ACHN (cell line): ENCODE data around the gene CRYBG1.

Source experiments
- DNase-seq: peaks from one replicate; pipeline ENCODE4 v3.0.0-alpha.2; 2015
- in situ Hi-C: cut with HindIII; loops from 2 replicates; pipeline ENCODE4 v1.10.0; 2017; ENCODE audit warnings: low sequenced_read_pairs, low pct_ligation_motif_present, low pct_unique_long_range_greater_than_20kb

Gene CRYBG1

GRCh38 chr6:106413016-106413415 lies 52.5 kb downstream of the CRYBG1 start:
- in situ Hi-C loops, result no loop called here
- no peak for DNase-seq

GRCh38 chr6:106413722-106414121 lies 53.2 kb downstream of the CRYBG1 start:
- in situ Hi-C loops, result no loop called here
- DNase-seq, result no peak

- DNase-seq, result no peak
- in situ Hi-C loops, result no loop called here
Observed at GRCh38 chr6:106415921-106416320, 55.4 kb downstream of the CRYBG1 start.

- DNase-seq, result no peak
- in situ Hi-C loops, result no loop called here
Observed at GRCh38 chr6:106417572-106418147, 57.1 kb downstream of the CRYBG1 start.

GRCh38 chr6:106419900-106420613 lies 59.5 kb downstream of the CRYBG1 start:
- no peak for DNase-seq
- in situ Hi-C loops, result no loop called here

GRCh38 chr6:106421496-106421895 lies 61.0 kb downstream of the CRYBG1 start:
- DNase-seq, result no peak
- in situ Hi-C loops, result no loop called here

GRCh38 chr6:106422534-106422933 lies 62.0 kb downstream of the CRYBG1 start:
- in situ Hi-C loops, result no loop called here
- DNase-seq, result no peak

- in situ Hi-C loops, result loop anchor here (25.0 kb wide), 1 partner anchor 137 kb away; no protein-coding TSS in a partner anchor
- no peak for DNase-seq
Observed at GRCh38 chr6:106425382-106425781, 64.9 kb downstream of the CRYBG1 start.

- no peak for DNase-seq
- in situ Hi-C loops, result loop anchor here (25.0 kb wide), 1 partner anchor 136 kb away; no protein-coding TSS in a partner anchor
Observed at GRCh38 chr6:106426250-106426970, 65.9 kb downstream of the CRYBG1 start.

GRCh38 chr6:106430466-106430865 lies 69.9 kb downstream of the CRYBG1 start:
- in situ Hi-C loops, result loop anchor here (25.0 kb wide), 1 partner anchor 132 kb away; no protein-coding TSS in a partner anchor
- DNase-seq, result no peak

GRCh38 chr6:106431405-106431804 lies 70.9 kb downstream of the CRYBG1 start:
- no peak for DNase-seq
- in situ Hi-C loops, result loop anchor here (25.0 kb wide), 1 partner anchor 131 kb away; no protein-coding TSS in a partner anchor

GRCh38 chr6:106431972-106432371 lies 71.5 kb downstream of the CRYBG1 start:
- in situ Hi-C loops, result loop anchor here (25.0 kb wide), 1 partner anchor 130 kb away; no protein-coding TSS in a partner anchor
- no peak for DNase-seq

GRCh38 chr6:106434530-106434929 lies 74.0 kb downstream of the CRYBG1 start:
- in situ Hi-C loops, result loop anchor here (25.0 kb wide), 1 partner anchor 128 kb away; no protein-coding TSS in a partner anchor
- no peak for DNase-seq

GRCh38 chr6:106439459-106439858 lies 78.9 kb downstream of the CRYBG1 start:
- in situ Hi-C loops, result loop anchor here (25.0 kb wide), 1 partner anchor 123 kb away; no protein-coding TSS in a partner anchor
- DNase-seq, result no peak

GRCh38 chr6:106440546-106440945 lies 80.0 kb downstream of the CRYBG1 start:
- in situ Hi-C loops, result loop anchor here (25.0 kb wide), 1 partner anchor 122 kb away; no protein-coding TSS in a partner anchor
- no peak for DNase-seq

GRCh38 chr6:106442395-106442794 lies 81.9 kb downstream of the CRYBG1 start:
- no peak for DNase-seq
- in situ Hi-C loops, result loop anchor here (25.0 kb wide), 1 partner anchor 120 kb away; no protein-coding TSS in a partner anchor

GRCh38 chr6:106444777-106445507 lies 84.4 kb downstream of the CRYBG1 start:
- in situ Hi-C loops, result loop anchor here (25.0 kb wide), 1 partner anchor 117 kb away; no protein-coding TSS in a partner anchor
- DNase-seq, result peak; percentile 72

- DNase-seq, result no peak
- in situ Hi-C loops, result loop anchor here (25.0 kb wide), 1 partner anchor 117 kb away; no protein-coding TSS in a partner anchor
Observed at GRCh38 chr6:106445508-106445878, 85.0 kb downstream of the CRYBG1 start.
